ENCODE measurements around the gene USP3.
"Not testable (repeated sequence)": the region's sequence is repeated elsewhere in the genome, so short reads cannot be mapped to it uniquely, and the experiment has no call there.

The USP3 gene

DNA sequence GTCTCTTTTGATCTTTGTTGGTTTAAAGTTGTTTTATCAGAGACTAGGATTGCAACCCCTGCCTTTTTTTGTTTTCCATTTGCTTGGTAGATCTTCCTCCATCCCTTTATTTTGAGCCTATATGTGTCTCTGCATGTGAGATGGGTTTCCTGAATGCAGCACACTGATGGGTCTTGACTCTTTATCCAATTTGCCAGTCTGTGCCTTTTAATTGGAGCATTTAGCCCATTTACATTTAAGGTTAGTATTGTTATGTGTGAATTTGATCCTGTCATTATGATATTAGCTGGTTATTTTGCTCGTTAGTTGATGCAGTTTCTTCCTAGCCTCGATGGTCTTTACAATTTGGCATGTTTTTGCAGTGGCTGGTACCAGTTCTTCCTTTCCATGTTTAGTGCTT is 116.4 kb downstream of the USP3 start:
- DNase-seq: not testable (repeated sequence)

DNA sequence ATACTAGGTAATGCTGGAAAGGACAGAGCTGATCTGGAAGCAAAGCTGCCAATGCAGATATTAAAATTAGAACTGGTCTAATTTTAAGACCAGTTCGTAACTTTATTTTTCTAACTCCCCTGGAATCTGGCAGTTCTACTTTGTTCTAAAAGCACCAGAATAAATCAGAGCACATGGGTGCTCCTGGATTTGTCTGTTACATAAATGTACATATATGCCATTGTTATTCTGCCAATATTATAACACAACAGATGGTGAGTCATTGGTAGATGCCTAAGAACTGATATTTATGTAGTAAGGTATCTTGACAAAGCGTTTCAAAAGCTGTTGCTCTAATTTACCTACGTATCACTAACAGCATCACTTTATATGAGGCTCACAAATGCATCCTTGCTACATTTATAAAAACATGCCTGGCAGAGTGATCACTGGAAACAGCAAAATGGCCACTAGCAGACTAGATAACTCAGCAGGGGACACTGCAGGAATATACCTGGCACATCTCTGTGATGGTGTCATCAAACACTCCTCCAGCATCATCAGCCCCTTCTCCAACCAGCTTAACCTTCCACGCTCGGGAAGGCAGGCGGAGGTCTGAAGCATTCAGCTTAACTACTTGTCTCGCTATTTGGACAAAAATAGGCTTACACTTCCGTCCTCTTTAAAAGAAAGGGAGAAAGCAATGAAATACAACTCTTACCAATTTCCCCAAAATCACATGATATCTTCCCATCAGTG is 119.0 kb downstream of the USP3 start:
- no peak for DNase-seq

DNA sequence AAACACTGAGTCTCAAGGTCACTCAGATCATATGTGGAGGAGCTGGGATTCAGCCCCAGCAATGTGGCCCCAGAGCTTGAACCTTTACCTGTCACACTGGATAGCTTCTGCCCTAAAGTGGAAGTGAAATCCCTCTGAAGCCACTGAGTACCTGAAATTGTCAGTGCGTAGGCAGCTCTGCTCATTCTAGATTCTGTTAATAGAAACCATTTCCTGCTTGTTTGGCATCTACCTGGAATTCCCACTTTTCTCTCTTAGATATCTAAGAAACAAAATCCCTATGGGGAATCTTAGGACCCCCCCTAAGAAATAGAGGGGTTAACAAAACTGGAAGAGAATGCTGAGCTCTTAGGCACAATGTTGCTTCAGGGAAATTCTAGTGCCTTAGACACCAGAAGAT is 122.6 kb downstream of the USP3 start:
- no peak for DNase-seq

DNA sequence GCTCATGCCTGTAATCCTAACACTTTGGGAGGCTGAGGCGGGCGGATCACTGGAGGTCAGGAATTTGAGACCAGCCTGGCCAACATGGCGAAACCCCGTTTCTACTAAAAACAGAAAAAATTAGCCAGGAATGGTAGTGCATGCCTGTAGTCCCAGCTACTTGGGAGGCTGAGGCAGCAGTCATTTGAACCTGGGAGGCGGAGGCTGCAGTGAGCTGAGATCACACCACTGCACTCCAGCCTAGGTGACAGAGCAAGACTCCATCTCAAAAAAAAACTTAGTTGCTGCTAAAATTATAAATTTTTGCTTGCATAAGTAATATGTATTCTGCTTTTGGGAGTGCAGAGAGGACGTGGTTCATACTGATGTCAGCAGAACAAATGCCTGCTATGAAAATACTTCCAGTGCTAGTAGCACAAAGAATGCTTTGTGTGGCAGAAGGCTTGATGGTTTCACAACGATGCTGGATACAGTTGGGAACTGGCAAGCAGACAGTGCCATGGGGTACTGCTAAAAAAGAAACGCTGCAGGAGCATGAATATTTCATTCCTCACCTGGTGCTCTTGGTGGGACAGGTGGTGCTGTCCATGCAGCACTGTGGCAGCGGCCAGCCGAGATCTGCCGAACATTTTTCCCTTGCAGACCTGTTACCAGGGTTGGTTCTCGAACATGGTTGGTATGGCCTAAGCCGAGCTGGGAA is 123.9 kb downstream of the USP3 start:
- DNase-seq: no peak

DNA sequence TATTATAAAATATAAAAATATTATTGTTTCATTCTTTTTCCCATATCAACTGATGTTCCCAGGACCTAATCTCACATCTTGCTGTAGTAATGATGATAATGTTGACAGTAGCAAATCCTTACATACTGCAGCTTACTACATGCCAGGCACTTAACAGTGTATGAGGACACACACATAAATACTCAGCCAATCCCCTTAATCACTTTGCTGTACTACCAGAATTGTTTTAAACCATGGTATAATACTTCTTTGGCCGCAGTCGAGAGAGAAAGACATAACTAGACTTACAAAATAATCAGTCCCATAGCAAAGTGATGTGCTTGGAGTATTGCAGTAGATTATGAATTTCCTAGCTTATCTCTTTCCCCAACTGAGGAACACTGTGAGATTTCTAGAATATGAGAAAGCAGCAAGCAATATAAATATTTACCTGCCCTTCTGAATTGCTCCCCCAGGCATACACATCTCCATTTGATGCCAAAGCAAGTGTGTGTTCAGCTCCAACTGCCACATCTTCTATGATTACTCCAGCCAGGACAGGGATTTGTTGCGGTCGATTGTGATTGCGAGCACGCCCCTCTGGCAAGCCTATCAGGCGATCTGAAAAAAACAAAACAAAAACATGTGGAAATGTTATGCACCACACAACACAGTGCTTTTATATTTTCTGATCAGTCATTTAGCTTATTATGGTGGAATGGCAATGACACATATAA is 125.8 kb downstream of the USP3 start:
- no peak for DNase-seq

DNA sequence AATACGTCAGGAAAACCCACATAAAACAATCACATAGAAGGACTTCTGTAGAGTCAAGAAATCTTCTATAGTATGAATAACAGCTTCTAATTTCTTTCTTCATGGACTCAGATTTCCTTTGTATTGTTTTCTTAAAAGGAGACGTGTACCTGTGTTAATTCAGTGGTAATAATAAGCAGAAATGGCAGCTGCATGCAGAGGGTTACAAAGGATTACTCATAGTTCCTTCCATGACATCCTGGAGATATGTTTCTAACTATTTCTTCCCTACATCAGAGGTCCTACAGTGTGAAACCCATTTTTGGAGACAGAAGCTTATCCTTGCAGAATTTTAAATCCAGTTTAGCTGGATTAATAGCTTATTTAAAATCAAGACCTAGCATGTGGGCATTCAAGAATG is 128.9 kb downstream of the USP3 start:
- DNase-seq: no peak

DNA sequence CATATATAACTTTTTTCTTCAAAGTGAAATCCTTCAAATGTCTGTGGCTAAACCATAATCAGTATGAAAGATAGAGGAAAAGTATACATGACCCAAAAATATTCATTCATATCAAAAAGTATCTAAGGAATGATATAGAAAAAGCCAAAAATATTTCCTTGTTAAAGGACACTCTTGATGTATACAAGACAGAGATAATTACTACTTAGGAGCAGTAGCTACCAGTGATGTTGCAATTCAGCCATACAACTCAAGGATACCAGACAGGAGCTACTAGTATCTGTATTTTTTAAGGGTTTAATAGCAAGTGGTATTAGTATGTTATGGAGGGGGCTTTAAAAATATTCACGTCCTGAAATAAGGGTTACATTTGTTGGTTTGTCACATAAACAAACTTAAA is 129.8 kb downstream of the USP3 start:
- no peak for DNase-seq

DNA sequence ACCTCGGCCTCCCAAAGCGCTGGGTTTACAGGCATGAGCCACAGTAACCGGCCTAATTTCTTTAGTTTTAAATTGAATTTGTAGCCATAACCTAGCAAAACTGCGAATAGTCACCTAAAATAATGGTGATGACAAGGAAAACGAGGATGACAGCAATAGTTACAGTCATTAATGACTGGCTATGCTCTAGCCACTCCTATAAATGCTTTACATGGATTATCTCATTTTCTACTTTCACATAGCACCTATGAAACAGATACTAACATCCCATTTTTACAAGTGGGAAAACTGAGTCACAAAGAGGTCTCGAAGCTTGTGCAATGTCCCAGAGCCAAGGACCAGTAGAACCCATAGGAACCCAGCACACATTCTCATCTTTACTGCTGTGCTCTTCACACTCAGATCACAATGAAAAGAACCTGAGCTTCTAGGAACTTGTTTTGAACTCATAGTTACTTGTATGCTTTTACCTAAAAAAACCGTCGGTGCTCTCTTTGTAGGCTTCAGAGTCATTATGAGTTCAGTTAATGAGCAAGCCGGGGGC is 132.2 kb downstream of the USP3 start:
- no peak for DNase-seq

DNA sequence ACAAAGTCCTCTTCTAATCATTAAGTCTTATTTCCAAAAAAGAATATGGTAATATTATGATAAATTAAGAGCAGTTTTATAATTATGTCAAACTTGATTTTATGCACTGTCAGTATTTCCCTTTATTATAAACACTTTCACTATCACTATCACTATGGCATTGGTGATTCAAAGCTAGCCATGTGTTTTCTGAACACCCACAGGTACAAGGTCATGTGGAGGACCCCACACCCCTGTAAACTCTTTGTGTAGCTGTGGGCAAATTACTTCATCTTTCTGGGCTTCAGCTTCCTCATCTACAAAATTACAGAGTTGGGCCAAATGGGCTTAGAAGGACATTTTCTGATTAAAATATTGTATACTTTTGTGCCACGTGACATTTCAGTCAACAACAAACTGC is 134.4 kb downstream of the USP3 start:
- DNase-seq: no peak

DNA sequence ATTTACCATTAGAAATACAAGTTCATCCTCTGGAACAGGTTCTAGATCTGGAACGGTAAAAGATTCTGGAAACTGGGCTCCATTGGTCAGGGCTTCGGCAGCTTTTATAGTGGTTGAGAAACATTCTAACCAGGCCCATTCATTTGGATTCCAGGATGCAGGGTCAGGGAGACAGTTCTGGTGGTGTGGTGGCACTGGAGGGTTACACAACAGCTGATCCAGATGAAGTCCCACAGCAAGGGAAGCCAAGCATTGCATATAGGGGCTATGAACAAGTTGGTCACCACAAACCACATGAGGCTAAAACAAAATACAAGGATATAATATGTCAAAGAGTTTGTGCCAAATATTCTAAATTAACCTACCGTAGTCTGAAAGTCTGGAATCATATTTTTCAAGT is 135.8 kb downstream of the USP3 start:
- DNase-seq: no peak
